HepG2 (cell line): ENCODE measurements around the gene PATZ1. TPM values are rescaled to one million over a fixed set of nuclear protein-coding genes. Genes with fewer than 3 reads are reported as not detected.
A peak's percentile ranks its signal among the peaks of the same experiment; 100 is the strongest.

Experiments
- BRF2 ChIP-seq: sonication (generic); formaldehyde crosslinking; IDR thresholded peaks from 2 replicates; pipeline ENCODE4 v1.8.1; 2022; ENCODE audit warnings: mild to moderate bottlenecking, missing genetic modification reagents
- CENPX ChIP-seq: sonication (generic); formaldehyde crosslinking; IDR thresholded peaks from 2 replicates; pipeline ENCODE4 v1.9.0; 2021; ENCODE audit warnings: mild to moderate bottlenecking, missing genetic modification reagents, moderate library complexity
- E2F1 ChIP-seq: sonication (generic); formaldehyde crosslinking; IDR thresholded peaks from 2 replicates; pipeline ENCODE4 v1.5.0; 2020; ENCODE audit warnings: missing genetic modification reagents
- ETV5 ChIP-seq: IDR thresholded peaks from 2 replicates; pipeline ENCODE4 v1.6.1; 2018; ENCODE audit warnings: missing biosample characterization, missing genetic modification reagents, inconsistent platforms, borderline replicate concordance
- KMT2A ChIP-seq: sonication (generic); formaldehyde crosslinking; IDR thresholded peaks from 2 replicates; pipeline ENCODE4 v1.4.0; 2020; ENCODE audit warnings: missing genetic modification reagents
- MIER3 ChIP-seq: IDR thresholded peaks from 2 replicates; pipeline ENCODE4 v1.6.1; 2016; ENCODE audit warnings: missing compliant biosample characterization, borderline replicate concordance
- NCOA5 ChIP-seq: sonication (generic); formaldehyde crosslinking; IDR thresholded peaks from 2 replicates; pipeline ENCODE4 v1.4.0; 2020; ENCODE audit warnings: missing genetic modification reagents
- REXO4 ChIP-seq: sonication (generic); formaldehyde crosslinking; IDR thresholded peaks from 2 replicates; pipeline ENCODE4 v1.8.0; 2022; ENCODE audit warnings: missing genetic modification reagents, mild to moderate bottlenecking, borderline replicate concordance
- RFX5 ChIP-seq: IDR thresholded peaks from 2 replicates; pipeline ENCODE4 v1.6.1; 2011; ENCODE audit warnings: low read depth, low read length, improper control_type of control experiment
- TARDBP ChIP-seq: sonication (generic); formaldehyde crosslinking; IDR thresholded peaks from 2 replicates; pipeline ENCODE4 v1.8.0; 2022; ENCODE audit warnings: mild to moderate bottlenecking, missing genetic modification reagents
- TGIF2 ChIP-seq: IDR thresholded peaks from 2 replicates; pipeline ENCODE4 v1.6.1; 2016; ENCODE audit warnings: control low read depth, missing compliant biosample characterization
- TRAFD1 ChIP-seq: sonication (generic); formaldehyde crosslinking; IDR thresholded peaks from 2 replicates; pipeline ENCODE4 v1.5.1; 2020; ENCODE audit warnings: missing genetic modification reagents, mild to moderate bottlenecking, borderline replicate concordance
- TRIM24 ChIP-seq: sonication (generic); formaldehyde crosslinking; IDR thresholded peaks from 2 replicates; pipeline ENCODE4 v1.8.0; 2022; ENCODE audit warnings: mild to moderate bottlenecking, missing genetic modification reagents
- ZBTB21 ChIP-seq: sonication (generic); formaldehyde crosslinking; IDR thresholded peaks from 2 replicates; pipeline ENCODE4 v1.4.0; 2020; ENCODE audit warnings: missing genetic modification reagents
- ZBTB7A ChIP-seq: sonication (generic); formaldehyde crosslinking; IDR thresholded peaks from 2 replicates; pipeline ENCODE4 v1.8.0; 2022; ENCODE audit warnings: mild to moderate bottlenecking, missing genetic modification reagents
- ZFX ChIP-seq: sonication (generic); formaldehyde crosslinking; IDR thresholded peaks from 2 replicates; pipeline ENCODE4 v1.4.0; 2020; ENCODE audit warnings: mild to moderate bottlenecking, low read depth, missing genetic modification reagents, moderate library complexity
- ZIK1 ChIP-seq: sonication (generic); formaldehyde crosslinking; IDR thresholded peaks from 2 replicates; pipeline ENCODE4 v1.5.0; 2020; ENCODE audit warnings: mild to moderate bottlenecking, low read depth, missing genetic modification reagents, borderline replicate concordance
- ZNF136 ChIP-seq: sonication (generic); formaldehyde crosslinking; IDR thresholded peaks from 2 replicates; pipeline ENCODE4 v1.8.1; 2022; ENCODE audit warnings: low read depth, mild to moderate bottlenecking, moderate library complexity, missing genetic modification reagents
- ZNF280B ChIP-seq: sonication (generic); formaldehyde crosslinking; IDR thresholded peaks from 2 replicates; pipeline ENCODE4 v1.5.0; 2020; ENCODE audit warnings: missing genetic modification reagents, mild to moderate bottlenecking, borderline replicate concordance
- ZNF326 ChIP-seq: sonication (generic); formaldehyde crosslinking; IDR thresholded peaks from 2 replicates; pipeline ENCODE4 v1.4.0; 2020; ENCODE audit warnings: missing genetic modification reagents, borderline replicate concordance
- ZNF441 ChIP-seq: sonication (generic); formaldehyde crosslinking; IDR thresholded peaks from 2 replicates; pipeline ENCODE4 v1.7.0; 2021; ENCODE audit warnings: missing genetic modification reagents, borderline replicate concordance
- ZNF598 ChIP-seq: sonication (generic); formaldehyde crosslinking; IDR thresholded peaks from 2 replicates; pipeline ENCODE4 v1.5.1; 2020; ENCODE audit warnings: mild to moderate bottlenecking, missing genetic modification reagents, borderline replicate concordance
- ZNF691 ChIP-seq: sonication (generic); formaldehyde crosslinking; IDR thresholded peaks from 2 replicates; pipeline ENCODE4 v1.4.0; 2020; ENCODE audit warnings: missing genetic modification reagents, low read depth, mild to moderate bottlenecking, borderline replicate concordance
- ZNF782 ChIP-seq: sonication (generic); formaldehyde crosslinking; IDR thresholded peaks from 2 replicates; pipeline ENCODE4 v1.4.0; 2020; ENCODE audit warnings: missing genetic modification reagents, mild to moderate bottlenecking, borderline replicate concordance
- polyA plus RNA-seq, 8 experiments: library from polyadenylated mRNA; depleted of rRNA in 3 of 8; stranded (reverse) in 7 of 8; unstranded in 1 of 8; fragments of >200 nt; fragmentation: Illumina TruSeq in 4 of 8; extraction: Trizol in 4 of 8; gene quantifications; 2 replicates each; pipeline versions ENCODE4 v1.2.1 to v1.2.3, GENCODE V29; 2011 to 2016; ENCODE audit warnings: low read depth in 4 of 8, missing spikeins in 1 of 8, mixed read lengths in 1 of 8; ENCODE audit not compliant: insufficient read depth in 1 of 8
- total RNA-seq, 5 experiments: library from RNA; depleted of rRNA; stranded (reverse); fragments of >200 nt; fragmentation: Illumina TruSeq; extraction: Trizol; gene quantifications; 2 replicates each; pipeline ENCODE4 v1.2.3, GENCODE V29; 2016; ENCODE audit warnings: low read depth in 1 of 5

PATZ1 gene
- total and polyA plus RNA-seq, 2 of the 13 experiments (the other 11 are each of a cell fraction or from before 2014, with no cell fraction given): 24.9 to 30.5 TPM

- TF ChIP-seq ZNF326 (CRISPR knock-in tag) (no peak), RFX5 (no peak), TGIF2 (0 out of 2 replicates have a peak, but pooled peaks have one; percentile 7), TRAFD1 (CRISPR knock-in tag) (no peak), MIER3 (CRISPR knock-in tag) (no peak), E2F1 (CRISPR knock-in tag) (0 out of 2 replicates have a peak, but pooled peaks have one; percentile 12), KMT2A (CRISPR knock-in tag) (peak; percentile 2; the same call in 1 of the 2 replicates), ZNF136 (CRISPR knock-in tag) (no peak), ZNF782 (CRISPR knock-in tag) (peak; percentile 58; the same call in 1 of the 2 replicates), TARDBP (peak; percentile 22; the same call in 1 of the 2 replicates), TRIM24 (CRISPR knock-in tag) (no peak), ZIK1 (CRISPR knock-in tag) (peak; percentile 40; the same call in 1 of the 2 replicates), ZBTB7A (CRISPR knock-in tag) (peak; percentile 64; the same call in 1 of the 2 replicates), ETV5 (CRISPR knock-in tag) (peak; percentile 73; the same call in 1 of the 2 replicates), ZNF441 (0 out of 2 replicates have a peak, but pooled peaks have one; percentile 49), ZFX (peak; percentile 60; the same call in 1 of the 2 replicates), ZNF598 (CRISPR knock-in tag) (0 out of 2 replicates have a peak, but pooled peaks have one; percentile 15), BRF2 (no peak), NCOA5 (CRISPR knock-in tag) (no peak), ZBTB21 (CRISPR knock-in tag) (peak; percentile 17; the same call in 1 of the 2 replicates), ZNF280B (CRISPR knock-in tag) (peak; percentile 16; the same call in 1 of the 2 replicates), CENPX (no peak), ZNF691 (CRISPR knock-in tag) (peak; percentile 67; the same call in 1 of the 2 replicates), REXO4 (no peak)
Observed at GRCh38 chr22:31346733-31347250, 646 bp upstream of the PATZ1 start (continued).
